HG03108 (cell line): Measurements from ENCODE around the gene MAPK8IP3.
A peak's percentile ranks its signal among the peaks of the same experiment; 100 is the strongest.

Experiments used
- ATAC-seq: cut with Tn5 transposase; IDR thresholded peaks from one replicate; pipeline ENCODE4 v1.9.1; 2021; ENCODE audit warnings: moderate library complexity; ENCODE audit not compliant: unreplicated experiment

MAPK8IP3 gene

GRCh38 chr16:1771864-1772361 lies 65.9 kb downstream of the MAPK8IP3 start:
- no peak for ATAC-seq

- no peak for ATAC-seq
Observed at GRCh38 chr16:1772362-1772907, 66.4 kb downstream of the MAPK8IP3 start, which contains the start of gene EME2. Gene EME2 (plus strand): TSS chr16:1772810. CDS start chr16:1773228, 418 bp downstream.

- ATAC-seq, result peak; percentile 36
Observed at GRCh38 chr16:1772908-1773702, 67.1 kb downstream of the MAPK8IP3 start, which contains the start of gene MRPS34. Gene MRPS34 (minus strand): TSS chr16:1773134. CDS start chr16:1773119, 15 bp downstream.

- no peak for ATAC-seq
Observed at GRCh38 chr16:1773703-1774447, 67.9 kb downstream of the MAPK8IP3 start.

GRCh38 chr16:1774448-1774780 lies 68.4 kb downstream of the MAPK8IP3 start:
- no peak for ATAC-seq

GRCh38 chr16:1775006-1775845 lies 69.2 kb downstream of the MAPK8IP3 start:
- ATAC-seq, result no peak

GRCh38 chr16:1775846-1776671 lies 70.1 kb downstream of the MAPK8IP3 start:
- no peak for ATAC-seq

- no peak for ATAC-seq
Observed at GRCh38 chr16:1776672-1776955, 70.6 kb downstream of the MAPK8IP3 start.

GRCh38 chr16:1776991-1777374 lies 71.0 kb downstream of the MAPK8IP3 start:
- ATAC-seq, result no peak

- ATAC-seq, result no peak
Observed at GRCh38 chr16:1777375-1778199, 71.6 kb downstream of the MAPK8IP3 start.

GRCh38 chr16:1778200-1779179 lies 72.5 kb downstream of the MAPK8IP3 start:
- no peak for ATAC-seq

GRCh38 chr16:1779234-1779701 lies 73.3 kb downstream of the MAPK8IP3 start:
- ATAC-seq, result no peak

- no peak for ATAC-seq
Observed at GRCh38 chr16:1779741-1780676, 74.0 kb downstream of the MAPK8IP3 start.

GRCh38 chr16:1780677-1781072 lies 74.7 kb downstream of the MAPK8IP3 start:
- no peak for ATAC-seq

GRCh38 chr16:1781254-1781653 lies 75.3 kb downstream of the MAPK8IP3 start:
- ATAC-seq, result no peak

- no peak for ATAC-seq
Observed at GRCh38 chr16:1781758-1782407, 75.9 kb downstream of the MAPK8IP3 start.
